GM12892 (cell line): ENCODE data around the gene FBN3.
"Not testable (repeated sequence)": the region's sequence is repeated elsewhere in the genome, so short reads cannot be mapped to it uniquely, and the experiment has no call there.

Experiments used
- POLR2A ChIP-seq: IDR thresholded peaks from 2 replicates; pipeline ENCODE4 v1.6.1; 2011; ENCODE audit warnings: low read depth, low read length, control low read depth
- POLR2AphosphoS5 ChIP-seq: IDR thresholded peaks from 2 replicates; pipeline ENCODE4 v1.6.1; 2011; ENCODE audit warnings: low read depth, low read length, control low read depth
- TAF1 ChIP-seq: IDR thresholded peaks from 2 replicates; pipeline ENCODE4 v1.6.1; 2011; ENCODE audit warnings: low read depth, mild to moderate bottlenecking, control low read depth, low read length, borderline replicate concordance

DNA sequence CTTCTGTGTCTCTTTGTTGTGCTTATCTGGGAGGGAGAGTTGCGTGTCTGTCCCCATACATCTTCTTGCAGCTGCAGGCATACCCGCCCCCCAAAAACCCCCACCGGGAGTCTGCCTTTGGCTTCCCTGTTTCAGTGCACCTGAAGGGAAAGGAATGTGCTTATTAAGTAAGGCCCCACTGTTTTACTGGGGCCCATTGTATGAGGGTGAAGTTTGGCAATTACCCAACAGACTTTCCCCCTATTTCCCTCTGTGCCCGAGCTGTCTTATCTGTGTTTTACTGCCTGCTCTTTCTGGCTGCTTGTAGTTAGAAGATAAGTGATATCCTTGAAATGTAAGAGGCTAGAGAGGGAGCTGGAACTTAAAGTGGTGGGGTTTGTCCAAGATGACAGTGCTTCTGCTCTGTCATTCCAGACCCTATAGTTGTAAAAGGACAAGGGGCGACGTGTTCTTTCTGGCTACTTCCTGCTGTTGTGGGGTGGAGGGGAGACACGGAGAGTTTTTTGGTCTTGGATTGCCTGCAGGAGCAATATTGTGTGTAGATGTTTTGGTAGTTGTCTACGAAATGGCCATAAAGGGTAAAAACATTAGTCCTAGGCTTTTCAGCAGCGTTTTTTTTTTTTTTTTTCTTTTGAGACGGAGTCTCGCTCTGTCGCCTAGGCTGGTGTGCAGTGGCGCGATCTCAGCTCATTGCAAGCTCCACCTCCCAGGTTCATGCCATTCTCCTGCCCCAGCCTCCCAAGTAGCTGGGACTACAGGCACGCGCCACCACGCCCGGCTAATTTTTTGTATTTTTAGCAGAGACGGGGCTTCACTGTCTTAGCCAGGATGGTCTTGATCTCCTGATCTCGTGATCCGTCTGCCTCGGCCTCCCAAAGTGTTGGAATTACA, 115.9 kb downstream of the FBN3 start:
- TF ChIP-seq POLR2AphosphoS5, POLR2A, TAF1: not testable (repeated sequence)
